ENCODE data around the gene SLC19A1. TPM values are rescaled to one million over a fixed set of nuclear protein-coding genes. Genes with fewer than 3 reads are reported as not detected.

SLC19A1 gene
- total RNA-seq, 1 donor from 2014 or later = 10.2 TPM

DNA sequence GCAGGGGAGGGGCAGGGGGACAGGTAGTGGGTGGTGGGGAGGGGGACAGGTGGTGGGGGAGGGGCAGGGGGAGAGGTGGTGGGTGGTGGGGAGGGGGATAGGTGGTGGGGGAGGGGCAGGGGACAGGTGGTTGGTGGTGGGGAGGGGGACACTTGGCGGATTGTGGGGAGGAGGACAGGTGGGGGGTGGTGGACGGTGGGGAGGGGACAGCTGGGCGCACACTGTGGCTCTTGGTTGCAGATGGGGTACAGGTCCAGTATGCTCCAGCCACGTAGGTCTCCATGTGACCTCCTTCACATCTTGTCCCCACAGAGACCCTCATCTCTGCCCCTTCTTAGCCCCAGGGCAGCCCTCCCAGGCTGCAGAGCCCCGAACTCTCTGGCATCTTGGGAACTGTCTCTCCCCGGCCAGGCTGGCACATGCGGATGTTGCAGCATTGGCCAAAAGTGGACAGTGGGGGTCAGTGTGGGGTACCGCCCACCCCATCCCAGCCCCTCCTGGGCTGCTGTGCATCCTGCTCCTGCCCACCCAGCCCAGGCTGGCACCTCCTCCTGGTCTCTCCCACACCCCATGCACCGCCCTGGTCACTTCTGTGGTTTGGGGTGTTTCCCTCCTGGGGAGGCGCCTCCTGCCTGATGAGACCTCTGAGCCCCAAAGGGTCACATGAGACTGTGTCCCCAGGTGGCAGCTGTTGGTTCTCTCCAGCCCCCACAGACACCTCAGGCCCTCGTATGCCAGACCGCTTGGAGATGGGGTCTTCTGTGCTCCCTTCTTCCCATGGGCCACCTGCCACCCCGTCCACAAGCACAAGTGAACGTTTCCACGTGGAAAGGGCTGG, 7.6 kb upstream of the SLC19A1 start:
- peak; percentile 55 for DNase-seq (ENCODE audit: low spot score)

GRCh38 chr21:45548711-45549491, 6.7 kb upstream of the SLC19A1 start:
- ATAC-seq (no peak), DNase-seq (ENCODE audit: low spot score) (peak; percentile 27)
- intact Hi-C loops (cut with DNase I) = loop anchor here (5.0 kb wide), 1 partner anchor 88 kb away; no protein-coding TSS in a partner anchor

More for the DNA sequence above, 7.6 kb upstream of the SLC19A1 start:
- intact Hi-C loops (cut with DNase I) = loop anchor here (5.0 kb wide), 1 partner anchor 87 kb away; no protein-coding TSS in a partner anchor
- no peak for ATAC-seq

GRCh38 chr21:45547545-45547900, 5.3 kb upstream of the SLC19A1 start:
- DNase-seq (ENCODE audit: low spot score) (peak; percentile 21), ATAC-seq (no peak)
- intact Hi-C loops (cut with DNase I) = loop anchor here (5.0 kb wide), 1 partner anchor 90 kb away; no protein-coding TSS in a partner anchor

- intact Hi-C loops (cut with DNase I) = loop anchor here (5.0 kb wide), 1 partner anchor 90 kb away; no protein-coding TSS in a partner anchor
- peak; percentile 39 for DNase-seq (ENCODE audit: low spot score)
- ATAC-seq = no peak
These were observed 4.7 kb upstream of the SLC19A1 start for GRCh38 chr21:45546636-45547544.

DNA sequence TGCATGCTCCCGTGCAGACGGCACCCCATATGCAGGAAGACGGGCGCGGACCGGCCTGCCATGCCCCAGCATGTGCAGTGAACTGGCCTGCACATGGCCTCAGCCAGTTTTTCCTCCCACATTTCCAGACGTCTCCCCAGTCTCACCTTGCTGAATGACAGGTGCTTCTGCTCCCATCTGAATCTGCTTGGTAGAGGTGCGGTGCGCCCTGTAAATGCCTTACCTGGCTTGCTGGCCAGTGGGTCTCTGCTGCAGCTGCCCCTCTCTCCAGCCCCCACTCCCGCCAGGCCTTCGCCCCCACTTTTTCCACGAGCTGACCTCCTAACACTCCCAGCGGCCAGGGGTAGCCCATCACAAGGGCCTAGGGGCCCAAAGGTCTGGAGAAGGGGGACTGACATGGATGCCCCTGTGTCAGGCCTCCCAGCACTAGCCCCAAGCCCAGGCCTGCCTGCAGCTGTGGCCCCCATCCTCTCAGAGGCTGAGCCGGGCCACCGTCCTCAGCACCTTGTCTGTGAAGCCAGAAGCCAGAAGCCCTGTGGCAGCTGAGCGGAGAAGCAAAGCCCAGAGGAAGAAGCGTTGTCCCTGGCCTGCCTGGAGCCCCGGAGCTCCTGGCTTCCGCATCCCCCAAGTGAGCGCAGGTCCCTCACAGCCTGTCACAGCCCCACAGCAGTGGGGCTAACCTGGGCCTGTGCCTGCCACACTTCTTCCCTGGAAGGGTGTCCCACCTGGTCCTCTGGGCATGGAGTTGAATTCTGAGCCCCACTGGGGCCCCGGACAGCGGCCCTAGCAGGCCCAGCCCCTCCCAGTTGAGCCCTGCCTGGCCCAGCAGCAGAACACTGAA, 3.7 kb upstream of the SLC19A1 start:
- ATAC-seq (no peak), DNase-seq (ENCODE audit: low spot score) (peak; percentile 58)
- intact Hi-C loops (cut with DNase I) = loop anchor here (5.0 kb wide), 1 partner anchor 91 kb away; no protein-coding TSS in a partner anchor

DNA sequence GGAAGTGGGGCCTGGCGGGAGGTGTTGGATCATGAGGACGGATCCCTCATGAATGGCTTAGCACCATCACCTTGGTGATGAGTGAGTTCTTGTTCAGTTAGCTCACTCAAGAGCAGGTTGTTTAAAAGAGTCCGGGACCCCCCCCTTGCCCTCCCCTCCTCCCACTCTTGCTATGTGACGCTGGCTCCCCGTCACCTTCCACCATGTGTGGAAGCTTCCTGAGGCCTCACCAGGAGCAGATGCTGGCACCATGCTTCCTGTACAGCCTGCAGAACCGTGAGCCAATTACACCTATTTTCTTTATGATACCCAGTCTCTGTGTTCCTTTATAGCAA, 3.0 kb upstream of the SLC19A1 start:
- intact Hi-C loops (cut with DNase I) = loop anchor here (5.0 kb wide), 1 partner anchor 92 kb away; no protein-coding TSS in a partner anchor
- DNase-seq (ENCODE audit: low spot score) (peak; percentile 26), ATAC-seq (no peak)

GRCh38 chr21:45544449-45545235, 2.4 kb upstream of the SLC19A1 start:
- DNase-seq (ENCODE audit: low spot score) (peak; percentile 45), ATAC-seq (no peak)
- intact Hi-C loops (cut with DNase I) = loop anchor here (5.0 kb wide), 1 partner anchor 93 kb away; no protein-coding TSS in a partner anchor

GRCh38 chr21:45543710-45544448, 1.6 kb upstream of the SLC19A1 start:
- intact Hi-C loops (cut with DNase I) = no loop called here
- no peak for ATAC-seq
- peak; percentile 58 for DNase-seq (ENCODE audit: low spot score)

DNA sequence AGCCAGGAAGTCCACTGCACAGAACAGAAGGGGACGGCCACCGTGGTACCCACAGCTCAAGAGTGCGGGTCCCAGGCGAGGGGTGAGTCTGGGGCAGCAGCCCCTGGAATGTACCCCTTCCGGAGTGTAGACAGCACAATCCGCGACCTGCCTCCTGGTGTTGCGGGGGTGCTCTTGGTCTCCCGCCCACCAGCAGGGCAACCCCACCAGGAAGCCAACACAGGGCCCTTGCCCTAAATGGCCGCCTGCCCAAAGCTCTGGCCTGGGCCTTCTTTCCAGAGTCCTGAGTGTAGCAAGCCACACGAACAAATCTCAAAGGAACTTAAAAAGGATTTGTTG, 1.1 kb upstream of the SLC19A1 start:
- DNase-seq (ENCODE audit: low spot score) = peak; percentile 60
- ATAC-seq = peak; percentile 13
- intact Hi-C loops (cut with DNase I) = no loop called here

DNA sequence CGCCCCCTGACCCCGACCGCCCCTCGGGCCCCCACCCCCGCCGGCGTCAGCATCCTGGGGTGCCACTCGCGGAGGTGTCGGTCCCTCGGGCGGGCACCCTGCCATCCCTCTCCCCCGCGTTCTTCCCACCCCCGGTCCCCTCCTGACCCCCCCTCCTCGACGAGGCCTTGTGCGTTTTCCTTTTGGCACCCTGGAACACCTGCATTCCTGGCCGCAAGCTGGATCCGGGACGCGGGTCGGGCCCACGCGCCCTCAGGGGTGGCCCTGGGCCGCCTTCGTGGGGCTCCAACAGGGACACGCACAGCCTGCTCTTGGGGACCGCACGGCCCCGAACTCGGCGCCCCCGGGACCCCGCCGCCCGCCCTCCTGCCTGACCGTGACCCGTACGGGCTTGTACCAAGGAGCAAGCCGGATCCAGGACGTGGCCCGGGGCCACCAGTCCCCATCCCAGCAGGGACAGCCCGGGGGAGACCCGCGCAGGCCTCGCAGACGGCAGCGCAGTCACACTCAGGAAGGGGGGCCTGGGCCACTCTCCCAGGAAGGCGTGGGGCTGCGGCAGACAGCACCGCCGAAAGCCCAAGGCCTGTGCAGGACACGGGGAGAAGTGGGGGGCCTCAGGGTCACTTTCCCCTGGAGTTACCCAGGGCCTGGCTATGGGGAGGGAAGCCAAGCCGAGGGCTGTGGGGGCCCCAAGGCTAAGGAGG, 579 bp upstream of the SLC19A1 start:
- no peak for DNase-seq (ENCODE audit: low spot score)
- ATAC-seq = peak; percentile 2
- intact Hi-C loops (cut with DNase I) = no loop called here

- ATAC-seq (peak; percentile 83), DNase-seq (ENCODE audit: low spot score) (peak; percentile 87)
These were observed 810 bp downstream of the SLC19A1 start for GRCh38 chr21:45541221-45542039.

DNA sequence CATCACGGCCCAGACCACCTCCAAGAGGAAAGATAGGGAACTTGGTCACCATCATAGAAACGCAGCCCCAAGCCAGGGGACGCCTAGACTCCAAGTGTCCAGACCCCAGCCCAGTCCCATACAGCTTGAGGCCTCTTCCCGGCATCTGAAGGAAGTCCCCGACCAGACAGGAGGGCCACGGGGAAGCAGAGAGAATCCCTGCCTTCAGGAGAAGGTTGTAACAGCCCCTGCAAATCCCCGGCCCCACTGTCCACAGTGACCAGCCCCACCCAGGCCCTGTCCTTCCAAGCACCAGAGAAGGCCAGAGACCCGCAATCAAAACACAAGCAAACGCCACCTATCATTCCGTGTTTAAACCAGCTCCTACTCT, 1.7 kb downstream of the SLC19A1 start:
- peak; percentile 53 for DNase-seq (ENCODE audit: low spot score)

More at GRCh38 chr21:45541221-45542039, 810 bp downstream of the SLC19A1 start:
- intact Hi-C loops (cut with DNase I) = no loop called here

DNA sequence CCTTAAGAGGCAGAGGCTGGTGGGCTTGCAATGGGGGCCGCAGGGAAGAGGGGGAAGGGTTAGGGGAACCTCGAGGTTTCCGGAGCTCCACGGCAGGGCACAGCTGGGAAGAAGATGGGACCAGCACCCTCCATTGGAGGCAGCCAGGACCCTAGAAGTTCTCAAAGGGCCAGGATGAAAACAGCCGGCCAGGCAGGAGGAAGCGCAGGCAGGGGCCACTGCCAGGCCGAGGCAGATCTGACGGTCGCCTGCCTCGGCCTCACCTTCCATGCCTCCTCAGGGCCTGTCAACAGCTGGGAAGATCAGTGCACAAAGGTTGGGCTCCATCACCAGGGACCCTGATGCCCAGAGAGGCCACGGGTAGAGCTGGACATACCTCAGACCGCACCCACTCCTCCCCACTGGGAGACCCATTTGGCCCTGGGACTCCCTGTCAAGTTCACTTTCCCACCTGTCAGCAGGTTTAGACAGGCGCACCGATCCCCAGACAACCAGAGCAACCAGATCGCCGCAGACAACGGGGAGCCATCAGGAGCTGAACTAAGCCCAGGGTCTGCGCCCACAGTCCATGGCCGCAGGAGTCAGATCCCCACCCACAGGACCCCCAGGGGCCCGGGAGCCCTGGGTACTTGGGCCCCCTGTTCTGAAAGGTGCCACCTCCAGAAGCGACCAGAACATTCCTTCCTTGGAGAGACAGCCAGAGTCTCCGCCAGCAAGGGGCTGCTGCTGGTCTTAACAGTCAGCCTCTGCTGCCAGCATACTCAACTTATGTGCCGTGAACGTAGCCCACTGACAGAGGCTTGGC, 2.2 kb downstream of the SLC19A1 start:
- peak; percentile 55 for DNase-seq (ENCODE audit: low spot score)
- no peak for ATAC-seq
- intact Hi-C loops (cut with DNase I) = loop anchor here (10.0 kb wide), 1 partner anchor 55 kb away; no protein-coding TSS in a partner anchor

More for the DNA sequence above, 1.7 kb downstream of the SLC19A1 start:
- no peak for ATAC-seq
- intact Hi-C loops (cut with DNase I) = no loop called here

GRCh38 chr21:45539046-45539795, 3.0 kb downstream of the SLC19A1 start:
- DNase-seq (ENCODE audit: low spot score) (peak; percentile 54), ATAC-seq (no peak)
- intact Hi-C loops (cut with DNase I) = loop anchor here (10.0 kb wide), 1 partner anchor 54 kb away; no protein-coding TSS in a partner anchor

Measured in sciatic nerve (tissue), 2 donors.